ENCODE data around the gene SF3B2.
A peak's percentile ranks its signal among the peaks of the same experiment; 100 is the strongest.
"Not testable (repeated sequence)": the region's sequence is repeated elsewhere in the genome, so short reads cannot be mapped to it uniquely, and the experiment has no call there.

Gene SF3B2

GRCh38 chr11:66051766-66052663 is at the start of gene SF3B2:
TSS of gene SF3B2 (plus strand) at chr11:66052364. CDS start at chr11:66052385, 21 bp downstream.
- peak; percentile 94 to 95 for DNase-seq

- DNase-seq = peak in 1 of 2 experiments; percentile 74
Measured at GRCh38 chr11:66002648-66003225, 49.4 kb upstream of the SF3B2 start.

- no peak for DNase-seq
Measured at GRCh38 chr11:66003291-66003690, 48.9 kb upstream of the SF3B2 start.

- DNase-seq = no peak
Measured at GRCh38 chr11:66004186-66004585, 48.0 kb upstream of the SF3B2 start.

GRCh38 chr11:66006134-66006890 is 45.9 kb upstream of the SF3B2 start:
- DNase-seq = no peak

- no peak for DNase-seq
Measured at GRCh38 chr11:66006891-66007176, 45.3 kb upstream of the SF3B2 start.

- no peak for DNase-seq
Measured at GRCh38 chr11:66007201-66007634, 44.9 kb upstream of the SF3B2 start.

GRCh38 chr11:66008095-66008467 is 44.1 kb upstream of the SF3B2 start:
- no peak for DNase-seq

GRCh38 chr11:66008468-66009101 is 43.6 kb upstream of the SF3B2 start:
- no peak for DNase-seq

- DNase-seq = not testable (repeated sequence)
Measured at GRCh38 chr11:66010036-66010435, 42.1 kb upstream of the SF3B2 start.

- no peak for DNase-seq
Measured at GRCh38 chr11:66011239-66011784, 40.9 kb upstream of the SF3B2 start.

- DNase-seq = no peak
Measured at GRCh38 chr11:66011785-66012303, 40.3 kb upstream of the SF3B2 start, which contains the start of gene CST6. TSS of gene CST6 (plus strand) at chr11:66012008. CDS start at chr11:66012045, 37 bp downstream.

- DNase-seq = no peak
Measured at GRCh38 chr11:66012371-66012945, 39.7 kb upstream of the SF3B2 start.

- DNase-seq = no peak
Measured at GRCh38 chr11:66012946-66013761, 39.0 kb upstream of the SF3B2 start.

GRCh38 chr11:66013762-66014100 is 38.4 kb upstream of the SF3B2 start:
- DNase-seq = no peak

GRCh38 chr11:66014804-66015453 is 37.2 kb upstream of the SF3B2 start:
- DNase-seq = no peak

GRCh38 chr11:66015454-66015881 is 36.7 kb upstream of the SF3B2 start:
- no peak for DNase-seq

- no peak for DNase-seq
Measured at GRCh38 chr11:66015936-66016792, 36.0 kb upstream of the SF3B2 start.

- DNase-seq = no peak
Measured at GRCh38 chr11:66016793-66017177, 35.4 kb upstream of the SF3B2 start.

GRCh38 chr11:66017321-66017720 is 34.8 kb upstream of the SF3B2 start:
- DNase-seq = peak in 1 of 2 experiments; percentile 86

All from stimulated activated CD4-positive, alpha-beta T cell treated with anti-CD3 and anti-CD28 coated beads, Interleukin-4, amount 100 ng/mL, for 4 hours (primary cell).